ENCODE data around the gene SCAF8.

DNA sequence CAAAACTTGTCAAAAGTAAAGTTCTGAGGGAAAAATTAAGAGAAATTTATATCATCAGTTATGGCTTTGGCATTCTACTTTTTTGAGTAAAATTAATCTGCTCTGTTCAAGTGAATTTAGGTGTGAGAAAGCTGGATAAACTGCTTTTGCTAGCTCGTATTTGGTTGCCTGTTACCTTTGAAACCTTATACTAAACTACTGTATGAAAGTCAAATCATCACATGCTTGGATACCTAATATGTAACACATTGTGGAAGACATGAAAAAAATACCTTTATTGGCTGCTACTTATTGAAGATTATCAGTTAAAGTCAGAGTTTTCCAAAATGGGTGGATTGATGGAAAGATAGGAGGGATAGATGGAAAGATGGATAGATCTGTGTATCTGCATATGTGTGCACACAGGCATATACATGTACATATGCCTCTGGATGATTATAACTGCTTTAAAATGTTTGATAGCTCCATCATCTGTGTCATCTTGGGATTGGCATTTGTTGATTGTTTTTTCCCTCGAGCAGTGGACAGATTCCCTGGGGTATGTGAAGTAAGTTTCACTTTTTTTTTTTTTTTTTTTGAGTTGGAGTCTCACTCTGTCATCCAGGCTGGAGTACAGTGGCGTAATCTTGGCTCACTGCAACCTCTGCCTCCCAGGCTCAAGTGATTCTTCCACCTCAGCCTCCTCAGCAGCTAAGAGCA is 24.3 kb downstream of the SCAF8 start:
- TF ChIP-seq, protein P1, sequence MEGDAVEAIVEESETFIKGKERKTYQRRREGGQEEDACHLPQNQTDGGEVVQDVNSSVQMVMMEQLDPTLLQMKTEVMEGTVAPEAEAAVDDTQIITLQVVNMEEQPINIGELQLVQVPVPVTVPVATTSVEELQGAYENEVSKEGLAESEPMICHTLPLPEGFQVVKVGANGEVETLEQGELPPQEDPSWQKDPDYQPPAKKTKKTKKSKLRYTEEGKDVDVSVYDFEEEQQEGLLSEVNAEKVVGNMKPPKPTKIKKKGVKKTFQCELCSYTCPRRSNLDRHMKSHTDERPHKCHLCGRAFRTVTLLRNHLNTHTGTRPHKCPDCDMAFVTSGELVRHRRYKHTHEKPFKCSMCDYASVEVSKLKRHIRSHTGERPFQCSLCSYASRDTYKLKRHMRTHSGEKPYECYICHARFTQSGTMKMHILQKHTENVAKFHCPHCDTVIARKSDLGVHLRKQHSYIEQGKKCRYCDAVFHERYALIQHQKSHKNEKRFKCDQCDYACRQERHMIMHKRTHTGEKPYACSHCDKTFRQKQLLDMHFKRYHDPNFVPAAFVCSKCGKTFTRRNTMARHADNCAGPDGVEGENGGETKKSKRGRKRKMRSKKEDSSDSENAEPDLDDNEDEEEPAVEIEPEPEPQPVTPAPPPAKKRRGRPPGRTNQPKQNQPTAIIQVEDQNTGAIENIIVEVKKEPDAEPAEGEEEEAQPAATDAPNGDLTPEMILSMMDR (conservative IDR thresholded peaks at IDR 0.05; ENCODE audit: low read depth, low read length), result no peak
- no peak for TF ChIP-seq EZH2 (IDR thresholded peaks at IDR 0.05; ENCODE audit: borderline replicate concordance, low read depth, low read length, poor library complexity, severe bottlenecking)

Data from A673 (cell line).